ENCODE measurements around the gene SLC48A1. TPM values are rescaled to one million over a fixed set of nuclear protein-coding genes. Genes with fewer than 3 reads are reported as not detected.

The SLC48A1 gene
- total RNA-seq, 1 donor from 2014 or later: 5.8 TPM

DNA sequence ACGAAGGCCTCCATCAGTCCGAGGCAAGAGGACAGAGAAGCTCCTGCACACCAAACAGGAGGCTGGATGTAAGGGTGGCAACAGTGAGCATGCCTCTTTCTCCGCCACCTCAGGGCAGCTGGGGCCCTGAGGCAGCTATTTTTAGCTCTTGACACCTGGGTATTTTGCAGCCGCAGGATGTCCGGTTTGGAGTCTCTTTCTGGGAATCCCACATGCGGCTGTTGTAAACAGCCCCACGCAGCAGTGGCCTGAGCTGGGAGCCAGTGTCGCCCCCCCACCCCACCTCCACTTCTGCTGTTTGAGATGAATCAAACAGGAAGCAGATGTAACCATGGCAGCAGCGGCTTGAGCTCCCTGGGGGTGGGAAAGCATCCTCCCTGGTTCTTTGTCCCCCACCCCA is 35.0 kb downstream of the SLC48A1 start:
- intact Hi-C loops (cut with micrococcal nuclease): loop anchor here (1.0 to 2.0 kb wide), 2 partner anchors 10 to 29 kb away; no protein-coding TSS in a partner anchor

DNA sequence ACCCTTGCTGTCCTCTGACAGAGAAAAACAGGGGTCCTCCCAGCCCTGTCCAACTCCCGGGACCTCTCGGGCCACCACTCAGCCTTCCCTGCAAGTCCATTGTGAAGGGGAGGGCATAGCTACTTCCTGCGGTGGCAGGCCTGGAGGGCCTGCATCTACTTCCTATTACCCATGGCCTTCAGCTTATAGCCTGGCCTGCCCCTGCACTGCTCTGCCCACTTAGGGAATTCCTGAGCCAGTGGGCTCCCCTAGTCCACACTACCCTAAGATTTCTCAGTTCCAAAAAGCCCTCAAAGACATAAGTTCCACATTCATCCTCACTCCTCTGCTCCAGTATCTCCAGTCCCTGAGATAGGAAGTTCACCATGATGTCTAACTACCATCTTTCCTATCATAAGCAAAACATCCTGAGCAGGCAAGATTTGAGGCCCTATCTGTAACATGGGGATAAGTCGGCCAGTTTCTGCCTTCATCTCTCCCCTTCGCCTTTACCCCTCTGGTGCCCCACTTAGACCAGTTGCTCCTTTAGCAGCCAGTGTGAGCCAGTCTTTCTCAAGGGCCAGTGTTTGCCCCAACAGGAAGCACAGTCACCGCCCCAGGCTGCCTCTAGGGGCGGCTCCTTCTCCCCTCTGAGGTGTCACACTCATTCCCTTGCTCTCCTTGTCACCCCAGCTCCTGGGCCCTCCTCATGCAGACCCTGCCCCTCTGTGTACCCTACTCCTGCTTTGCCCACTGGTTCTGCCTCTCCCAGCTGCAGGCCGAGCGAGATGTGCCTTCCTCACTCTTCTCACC is 35.7 kb downstream of the SLC48A1 start:
- intact Hi-C loops (cut with micrococcal nuclease): loop anchor here (1.0 to 2.0 kb wide), 2 partner anchors 10 to 30 kb away; no protein-coding TSS in a partner anchor

DNA sequence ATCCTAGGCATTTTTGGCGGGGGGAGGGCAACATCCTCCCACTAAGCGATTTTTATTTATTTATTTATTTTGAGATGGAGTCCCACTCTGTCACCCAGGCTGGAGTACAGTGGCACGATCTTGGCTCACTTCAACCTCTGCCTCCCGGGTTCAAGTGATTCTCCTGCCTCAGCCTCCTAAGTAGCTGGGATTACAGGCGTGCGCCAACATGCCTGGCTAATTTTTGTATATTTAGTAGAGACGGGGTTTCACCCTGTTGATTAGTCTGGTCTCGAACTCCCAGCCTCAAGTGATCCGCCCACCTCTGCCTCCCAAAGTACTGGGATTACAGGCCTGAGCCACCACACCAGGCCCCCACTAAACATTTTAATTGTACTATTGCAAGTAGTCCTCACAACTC is 36.5 kb downstream of the SLC48A1 start:
- intact Hi-C loops (cut with micrococcal nuclease): loop anchor here (2.0 kb wide), 1 partner anchor 31 kb away; no protein-coding TSS in a partner anchor

DNA sequence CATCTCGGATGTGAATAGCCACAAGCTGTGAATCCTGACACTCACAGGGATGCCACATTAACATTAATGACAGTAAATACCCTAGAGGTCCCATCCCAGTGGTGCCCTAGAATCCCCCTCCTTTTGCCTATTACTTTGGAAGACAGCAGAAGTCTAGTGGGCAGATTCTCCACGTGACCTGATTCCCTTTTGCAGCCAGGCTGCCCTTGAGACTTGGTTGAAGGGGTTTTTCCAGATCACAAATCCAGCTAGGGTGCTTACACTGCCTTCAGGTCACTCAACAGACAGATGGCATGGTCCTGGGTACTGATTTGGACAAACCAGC is 38.0 kb downstream of the SLC48A1 start:
- intact Hi-C loops (cut with micrococcal nuclease): loop anchor here (10.0 kb wide), 2 partner anchors 446 to 1596 kb away; no protein-coding TSS in a partner anchor

DNA sequence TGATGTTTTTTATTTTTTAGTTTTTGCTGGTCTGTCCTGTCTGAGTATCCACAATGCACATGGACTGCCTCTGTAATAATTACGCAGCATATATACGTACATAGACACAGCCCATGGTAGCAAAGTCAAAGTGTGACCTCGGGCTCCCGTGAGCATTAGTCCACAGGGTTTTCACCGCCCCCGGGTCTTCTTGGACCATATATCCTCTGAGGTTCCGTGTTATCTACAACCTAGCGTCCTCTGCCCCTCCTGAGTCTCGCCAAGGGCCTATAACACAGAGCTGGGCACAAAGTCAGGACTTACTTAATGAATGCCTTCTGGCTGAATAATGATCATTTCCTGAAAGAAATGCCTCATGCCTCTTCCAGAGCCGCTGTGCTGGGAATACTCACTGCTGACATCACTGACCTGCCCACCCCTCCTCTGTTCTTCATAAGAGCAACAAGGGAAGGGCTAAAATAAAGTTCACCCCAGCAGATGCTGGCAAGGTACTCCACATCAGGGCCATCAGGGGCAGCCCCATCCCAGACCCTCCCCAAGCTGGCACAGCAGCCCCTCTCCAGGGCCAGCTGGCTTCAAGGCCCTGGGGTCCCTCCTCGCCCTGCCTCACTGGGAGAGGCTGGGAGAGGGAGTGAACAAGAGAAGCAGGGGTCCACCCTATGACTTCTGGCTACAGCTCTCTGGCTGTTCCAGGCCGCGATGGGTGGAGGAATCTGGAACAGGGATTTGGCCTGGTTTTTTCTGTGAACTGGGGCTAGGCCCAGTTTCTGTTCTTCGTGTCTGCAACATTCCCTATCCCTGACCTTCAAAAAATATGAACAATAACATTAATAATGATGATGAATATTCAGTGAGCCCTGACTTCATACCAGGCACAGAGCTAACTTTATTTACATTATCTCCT is 38.8 kb downstream of the SLC48A1 start:
- intact Hi-C loops (cut with micrococcal nuclease): loop anchor here (2.0 to 10.0 kb wide), 4 partner anchors 39 to 1597 kb away; partner anchors contain the start of gene SLC48A1

DNA sequence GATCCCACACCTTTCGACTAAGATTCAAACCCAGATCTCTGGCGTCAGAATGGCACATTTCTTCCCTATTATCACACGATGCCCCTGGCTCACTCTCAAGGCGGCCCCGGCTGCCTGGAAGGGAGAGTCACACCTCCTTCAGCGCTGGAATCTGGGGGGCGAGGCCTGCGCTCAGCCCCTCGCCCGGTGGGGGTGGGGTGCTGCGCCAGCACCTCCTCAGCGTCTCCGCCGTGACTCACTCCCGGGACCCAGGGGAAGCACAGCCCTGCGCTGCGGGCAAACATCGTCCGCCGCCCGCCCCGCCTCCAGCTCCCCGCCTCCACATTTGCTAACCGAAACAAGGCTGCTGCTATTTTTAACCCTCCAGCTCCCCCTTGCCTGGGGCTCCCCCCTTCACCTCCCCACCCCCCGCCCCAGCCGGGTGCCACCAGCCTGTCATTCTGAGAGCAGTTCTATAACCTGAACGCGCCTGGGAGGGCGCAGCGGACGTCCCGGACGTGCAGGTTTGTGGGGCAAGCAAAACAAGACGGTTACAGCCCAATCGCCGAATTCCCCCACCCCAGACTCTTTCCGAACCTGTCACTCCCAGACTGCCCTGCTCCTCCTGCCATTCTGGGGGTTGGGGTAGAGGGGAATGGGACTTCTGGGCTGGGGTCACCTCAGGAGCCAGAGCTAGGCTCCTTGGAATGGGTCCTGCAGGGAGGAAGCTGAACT is 39.9 kb downstream of the SLC48A1 start:
- intact Hi-C loops (cut with micrococcal nuclease): loop anchor here (1.0 to 10.0 kb wide), 5 partner anchors 8 to 1598 kb away; partner anchors contain the start of gene SLC48A1

DNA sequence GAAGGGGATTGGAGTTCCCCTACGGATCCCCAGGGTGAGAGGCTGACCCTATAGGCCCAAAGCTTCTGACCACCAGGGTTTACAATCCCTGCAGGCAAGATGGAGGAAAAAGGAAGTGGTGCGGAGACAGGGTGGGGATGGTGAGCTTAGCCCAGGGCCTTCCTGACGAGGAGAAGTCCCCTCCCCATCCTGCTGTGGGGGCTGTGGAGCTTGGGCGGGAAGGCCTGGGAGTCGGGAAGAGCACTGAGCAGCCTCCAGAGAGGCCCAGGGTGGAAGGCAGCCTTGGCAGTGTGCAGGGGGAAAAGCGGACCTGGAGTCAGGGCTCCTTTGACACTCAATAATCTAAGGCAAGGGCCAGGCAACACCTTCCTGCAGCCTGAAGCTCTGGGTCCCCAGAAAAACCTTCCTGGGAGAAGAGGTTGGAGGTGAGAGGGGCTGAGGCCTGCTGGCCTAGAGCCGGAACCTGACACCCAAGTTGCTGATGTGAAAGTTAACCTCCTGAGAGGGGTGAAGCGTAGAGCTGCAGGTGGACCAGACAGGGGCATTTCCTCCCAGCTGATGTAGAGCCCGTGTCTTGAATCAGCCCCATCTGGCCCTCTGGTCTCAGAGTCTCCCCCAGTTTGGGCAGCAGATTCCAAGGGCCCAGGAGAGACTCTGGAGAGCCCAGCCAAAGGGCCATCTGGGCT is 40.6 kb downstream of the SLC48A1 start:
- intact Hi-C loops (cut with micrococcal nuclease): loop anchor here (1.0 to 10.0 kb wide), 5 partner anchors 8 to 1599 kb away; partner anchors contain the start of gene SLC48A1

DNA sequence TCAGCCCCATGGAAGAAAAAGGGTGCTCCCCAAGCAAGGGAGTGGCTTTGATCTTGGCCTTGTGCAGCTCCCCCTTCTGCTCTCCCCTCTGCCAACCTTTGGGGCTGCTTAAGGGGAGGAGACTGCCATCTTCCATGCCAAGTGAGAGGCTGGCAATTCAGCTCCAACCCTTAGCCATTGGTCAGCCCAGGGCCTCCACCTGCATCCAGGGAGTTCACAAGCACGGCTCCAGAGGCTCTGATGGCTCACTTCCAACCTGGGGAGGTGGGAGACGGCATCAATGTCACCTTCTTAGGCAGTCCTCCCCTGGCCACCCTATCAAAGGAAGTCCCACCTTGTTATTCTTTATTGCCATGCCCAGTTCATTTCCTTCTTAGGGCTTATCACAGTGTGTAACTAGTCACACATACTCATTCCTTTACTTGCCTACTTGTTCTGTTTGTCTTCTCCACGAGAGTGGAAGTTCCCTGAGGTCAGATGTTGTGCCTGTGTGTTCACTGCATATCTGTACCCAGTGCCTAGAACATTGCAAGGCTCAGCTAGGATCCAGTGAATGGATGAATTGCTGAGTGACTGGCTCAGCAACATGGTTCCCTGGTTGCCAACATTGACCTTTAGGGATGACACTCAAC is 41.6 kb downstream of the SLC48A1 start:
- intact Hi-C loops (cut with micrococcal nuclease): loop anchor here (10.0 kb wide), 2 partner anchors 450 to 1600 kb away; no protein-coding TSS in a partner anchor

DNA sequence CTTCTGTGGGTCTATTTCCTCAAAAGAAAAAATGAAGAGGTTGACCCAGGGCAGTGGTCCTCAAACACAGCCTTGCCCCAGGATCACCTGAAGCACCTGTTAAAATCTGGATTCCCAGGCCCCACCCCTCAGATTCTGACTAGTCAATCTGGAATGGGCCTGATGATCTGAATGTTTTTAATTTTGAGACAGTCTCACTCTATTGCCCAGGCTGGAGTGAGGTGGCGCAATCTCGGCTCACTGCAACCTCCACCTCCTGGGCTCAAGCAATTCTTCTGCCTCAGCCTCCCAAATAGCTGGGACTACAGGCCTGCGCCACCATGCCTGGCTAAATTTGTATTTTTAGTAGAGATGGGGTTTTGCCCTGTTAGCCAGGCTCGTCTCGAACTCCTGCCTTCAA is 42.4 kb downstream of the SLC48A1 start:
- intact Hi-C loops (cut with micrococcal nuclease): loop anchor here (10.0 kb wide), 2 partner anchors 451 to 1601 kb away; no protein-coding TSS in a partner anchor

DNA sequence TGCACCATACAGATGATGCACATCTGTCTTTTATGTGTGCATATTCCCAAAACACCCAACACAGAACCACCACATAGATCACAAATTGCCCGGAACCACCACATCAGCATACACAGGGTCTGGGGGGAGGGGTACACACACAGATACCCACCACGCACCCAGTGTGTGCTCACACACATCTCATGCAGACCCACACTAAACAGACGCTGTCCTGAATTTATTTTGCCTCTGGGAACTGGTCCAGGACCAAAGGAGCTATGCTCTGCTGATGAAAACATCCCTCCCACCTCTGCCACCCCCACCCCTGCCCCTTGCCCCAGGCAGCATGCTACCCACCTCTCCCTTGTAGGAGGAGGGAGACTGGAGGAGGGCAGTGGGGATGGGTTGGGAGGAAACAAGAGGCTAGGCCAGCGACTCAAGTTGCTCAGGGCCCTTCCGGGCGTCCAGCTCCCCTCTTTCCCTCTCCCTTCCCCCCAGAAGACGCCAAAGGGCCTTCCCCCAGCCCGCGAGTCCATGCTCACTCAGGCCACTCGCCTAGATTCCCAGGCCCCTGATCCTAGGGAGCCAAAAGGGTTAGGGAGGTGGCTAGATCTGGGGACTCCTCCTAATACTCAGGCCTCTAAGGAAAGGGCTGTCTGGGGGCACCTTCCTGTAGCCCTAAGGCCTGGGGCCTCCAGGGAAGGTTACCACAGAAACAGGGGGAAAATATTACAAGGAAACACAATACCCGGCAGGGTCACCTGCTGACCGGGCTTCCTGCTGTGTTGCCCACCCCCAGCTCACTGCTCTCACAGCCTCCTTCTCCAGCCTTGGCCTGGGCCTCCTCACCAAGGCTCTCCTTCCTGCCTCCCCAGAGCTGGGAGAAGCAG is 43.6 kb downstream of the SLC48A1 start:
- intact Hi-C loops (cut with micrococcal nuclease): loop anchor here (10.0 kb wide), 2 partner anchors 452 to 1602 kb away; no protein-coding TSS in a partner anchor

DNA sequence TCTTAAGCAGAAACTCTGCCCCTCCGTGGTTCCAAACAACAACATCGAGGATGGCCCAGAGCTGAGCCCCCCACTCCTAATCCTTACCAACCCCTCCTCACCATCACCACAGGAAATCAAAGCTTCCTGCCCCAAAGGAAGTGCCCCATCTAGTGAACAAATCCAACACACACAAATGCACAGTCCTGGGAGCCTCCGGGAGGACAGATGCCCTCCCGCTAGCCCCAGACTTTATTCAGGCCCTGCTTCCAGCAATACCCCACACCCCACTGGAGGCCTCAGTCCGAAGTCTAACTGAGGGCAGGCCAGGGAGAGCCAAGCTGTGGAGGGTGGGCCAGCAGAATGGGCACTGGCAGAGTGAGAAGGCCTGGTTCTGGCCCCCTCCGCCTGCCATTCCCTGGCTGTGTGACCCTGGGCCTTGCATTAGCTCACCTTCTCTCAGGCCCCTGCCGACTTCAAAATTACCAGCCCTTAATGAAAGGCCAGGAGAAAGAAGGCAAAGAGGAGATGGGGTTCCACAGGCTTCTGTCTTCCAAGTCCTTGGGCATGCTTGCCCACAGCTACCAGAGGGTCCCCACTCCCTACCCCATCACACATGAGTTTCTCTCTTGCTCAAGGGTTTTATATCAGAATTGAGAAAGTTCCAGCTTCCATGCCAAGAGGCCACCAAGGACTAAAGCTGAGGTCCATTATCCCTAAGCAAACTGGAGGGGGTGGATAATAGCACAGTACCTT is 44.4 kb downstream of the SLC48A1 start:
- intact Hi-C loops (cut with micrococcal nuclease): loop anchor here (1.0 to 10.0 kb wide), 5 partner anchors 9 to 1603 kb away; partner anchors contain the start of gene RPAP3

DNA sequence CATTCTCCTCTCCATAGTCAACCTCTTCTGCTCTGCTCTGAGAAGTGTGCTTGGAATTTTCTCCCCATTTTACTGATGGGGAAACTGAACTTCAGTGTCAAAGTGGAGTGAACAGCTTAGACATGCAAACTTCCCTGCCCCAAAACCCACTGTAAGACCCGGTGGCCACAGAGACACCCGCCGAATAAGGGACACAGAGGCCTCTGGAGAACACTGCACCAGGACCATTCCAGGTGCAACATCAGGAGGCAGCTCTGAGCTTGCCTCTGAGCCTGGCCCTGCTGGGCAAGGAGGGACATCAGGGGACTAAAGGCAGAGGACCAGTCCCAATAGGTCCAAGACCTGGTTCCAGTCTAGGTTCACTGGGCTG is 45.0 kb downstream of the SLC48A1 start:
- intact Hi-C loops (cut with micrococcal nuclease): loop anchor here (1.0 to 10.0 kb wide), 5 partner anchors 10 to 1603 kb away; partner anchors contain the start of gene RPAP3

DNA sequence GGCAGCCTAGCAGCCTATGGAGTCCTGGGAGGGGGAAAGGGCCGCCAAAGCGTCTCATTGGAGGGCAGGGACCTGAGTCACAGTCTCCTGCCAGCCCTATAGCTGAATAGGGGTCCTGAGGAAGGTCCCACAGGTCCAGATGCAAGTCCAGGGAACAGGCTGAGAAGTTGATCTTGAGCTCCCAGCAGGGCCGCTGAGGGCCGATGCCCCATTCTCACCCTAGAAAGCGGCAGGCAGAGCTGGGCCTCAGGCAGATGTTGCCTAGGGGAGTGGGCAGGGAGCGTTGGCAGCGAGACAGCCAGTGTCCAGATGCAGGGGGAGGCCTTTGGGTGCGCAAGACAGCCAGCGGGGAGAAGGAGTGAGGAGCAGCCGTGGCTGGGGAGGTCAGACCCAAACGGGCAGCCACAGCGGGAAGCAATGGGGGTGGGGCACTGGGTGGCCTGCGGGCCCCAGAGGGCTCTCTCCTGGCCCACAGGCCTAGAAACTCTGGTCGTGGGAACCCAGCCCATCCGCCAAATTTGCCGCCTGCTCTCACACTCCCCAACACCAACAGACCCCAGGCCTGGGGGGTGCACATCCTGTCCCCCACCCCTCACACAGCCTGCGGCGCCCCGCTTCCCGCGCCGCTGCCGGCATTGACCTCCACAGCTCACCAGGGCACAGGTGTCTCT is 45.6 kb downstream of the SLC48A1 start:
- intact Hi-C loops (cut with micrococcal nuclease): loop anchor here (1.0 to 10.0 kb wide), 7 partner anchors 10 to 1604 kb away; partner anchors contain the start of gene RPAP3

DNA sequence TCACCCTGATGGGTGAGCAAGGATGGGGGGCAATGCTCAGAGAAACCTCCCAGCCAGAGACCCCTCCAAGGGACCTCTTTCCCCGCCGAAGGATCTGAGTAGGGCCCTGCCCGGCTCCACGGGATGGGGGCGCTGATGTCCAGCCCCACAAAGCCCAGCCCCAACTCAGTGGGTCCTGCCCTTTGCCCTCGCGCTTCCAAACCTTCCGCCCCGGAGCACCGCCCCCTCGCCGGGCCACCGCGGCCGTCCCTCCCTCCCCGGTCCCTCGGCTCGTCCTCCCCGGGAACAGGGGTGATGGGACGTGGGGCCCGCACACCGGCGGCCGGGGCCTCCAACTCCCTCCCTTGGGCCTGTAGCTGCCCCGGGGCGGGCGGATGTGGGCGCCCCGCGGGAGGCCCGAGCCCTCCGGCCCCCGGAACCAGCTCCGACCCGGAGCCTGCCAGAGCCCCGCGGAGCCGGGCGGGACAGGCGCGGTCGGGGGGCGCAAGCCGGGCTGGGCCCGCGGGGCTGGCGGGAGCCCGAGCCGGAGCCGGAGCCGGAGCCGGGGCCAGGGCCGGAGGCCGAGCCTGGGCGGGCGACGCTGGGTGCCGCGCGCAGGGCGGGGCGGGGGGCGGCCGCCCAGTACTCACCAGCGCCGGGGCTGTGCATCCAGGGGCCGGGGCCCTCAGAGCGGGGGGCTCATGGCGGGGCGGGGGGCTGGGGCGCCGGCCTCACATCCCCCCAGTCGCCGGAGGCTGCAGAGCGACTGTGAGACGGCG is 46.3 kb downstream of the SLC48A1 start:
- intact Hi-C loops (cut with micrococcal nuclease): loop anchor here (1.0 to 10.0 kb wide), 6 partner anchors 14 to 1605 kb away; partner anchors contain the start of gene RPAP3

DNA sequence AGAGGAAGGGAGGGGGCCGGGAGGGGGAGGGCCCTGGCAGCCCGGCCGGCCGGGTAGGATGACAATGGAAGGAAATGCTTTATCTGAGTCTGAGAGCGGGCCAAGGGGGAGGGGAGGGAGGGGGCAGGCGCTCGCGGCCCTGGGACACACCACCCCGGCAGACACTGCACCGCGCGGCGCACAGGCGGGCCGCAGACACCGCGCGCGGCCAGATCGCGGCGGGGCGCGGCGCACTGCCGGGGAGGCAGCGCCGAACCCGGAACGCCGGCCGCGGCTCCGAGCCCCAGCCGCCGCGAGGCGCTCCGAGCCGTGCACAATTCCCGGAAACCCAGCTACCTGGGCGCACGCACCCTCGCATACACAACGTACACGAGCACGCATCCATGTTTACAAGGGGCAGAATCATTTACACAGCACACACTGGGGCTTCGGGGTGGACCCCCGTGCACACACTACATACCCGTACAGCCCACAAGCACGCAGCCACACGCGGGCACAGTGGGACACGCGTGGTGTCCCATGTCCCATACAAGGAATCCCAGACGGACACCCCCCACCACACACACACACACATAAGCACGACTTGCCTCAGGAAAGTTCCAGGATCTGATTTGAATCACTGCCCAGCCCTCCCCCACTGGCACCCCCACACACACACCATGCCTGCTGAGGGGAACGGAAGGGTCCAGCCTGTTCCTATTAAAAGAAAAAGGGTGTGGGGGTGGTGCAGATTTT is 47.0 kb downstream of the SLC48A1 start, which contains the start of gene HDAC7:
HDAC7 (minus strand) TSS at position 8 of the 735 bp plus-strand sequence. CDS start 118 bp downstream, outside the sequence.
- intact Hi-C loops (cut with micrococcal nuclease): loop anchor here (1.0 to 10.0 kb wide), 6 partner anchors 13 to 1605 kb away; partner anchors contain the start of gene RPAP3

Data from T-helper 2 cell treated with Interferon-gamma antibody and Interleukin-4, amounts not matched to agents 100 ng/mL and 5 ng/mL, for 36 hours (primary cell).